B cell (primary cell): ENCODE results near the gene HPN. TPM values are rescaled to one million over a fixed set of nuclear protein-coding genes. Genes with fewer than 3 reads are reported as not detected.
A peak's percentile ranks its signal among the peaks of the same experiment; 100 is the strongest.

ENCODE experiments used
- ATAC-seq: fragments of 200-7000 bp; cut with Tn5 transposase; one replicate; pipeline ENCODE4 v1.10.0; 2021; ENCODE audit warnings: low read depth, mild to moderate bottlenecking, moderate number of reproducible peaks, moderate library complexity
- CTCF ChIA-PET: fragments of 350-600 bp; sonication (Branson Sonifier 250); formaldehyde crosslinking; loops from one replicate; lab custom pipeline; 2021; ENCODE audit warnings: antibody characterized with exemption, inconsistent platforms; lab: Charles Lee
- POLR2A ChIA-PET: fragments of 350-600 bp; sonication (Branson Sonifier 250); formaldehyde crosslinking; loops from one replicate; lab custom pipeline; 2021; ENCODE audit warnings: antibody characterized with exemption; lab: Charles Lee
- DNase-seq: peaks from one replicate; pipeline ENCODE4 v3.0.0; 2013
- H2AFZ ChIP-seq: 2 replicates; pipeline ENCODE4 v1.6.1; 2012; ENCODE audit warnings: mild to moderate bottlenecking, low read depth, low read length; ENCODE audit not compliant: insufficient read depth, poor library complexity, severe bottlenecking
- H3K27ac ChIP-seq, 2 donors: 1 replicate in 1 of 2; 2 replicates in 1 of 2; pipeline ENCODE4 v1.5.1; 2012 to 2013; ENCODE audit warnings: low read length in 2 of 2, mild to moderate bottlenecking in 2 of 2, moderate library complexity in 1 of 2
- H3K27me3 ChIP-seq, 4 experiments: fragments of 200-600 bp in 1 of 4; sonication (generic) in 1 of 4; replicated peaks in 1 of 4; 1 replicate in 2 of 4; 2 replicates in 2 of 4; pipeline versions ENCODE4 v1.6.1 to v1.7.0; 2013 to 2016; ENCODE audit warnings: low read length in 3 of 4, mild to moderate bottlenecking in 2 of 4, mixed read lengths in 1 of 4, moderate library complexity in 1 of 4; ENCODE audit not compliant: insufficient read depth in 4 of 4, control insufficient read depth in 3 of 4; ENCODE audit errors: control extremely low read depth in 1 of 4
- H3K36me3 ChIP-seq, 2 experiments: replicated peaks in 1 of 2; 1 replicate in 1 of 2; 2 replicates in 1 of 2; pipeline versions ENCODE4 v1.6.1 to v1.7.1; 2013; ENCODE audit warnings: low read length in 1 of 2; ENCODE audit not compliant: insufficient read depth in 2 of 2, control insufficient read depth in 1 of 2; ENCODE audit errors: control extremely low read depth in 1 of 2, extremely low read depth in 1 of 2
- H3K4me1 ChIP-seq, 2 donors: fragments of 200-600 bp in 1 of 2; sonication (generic) in 1 of 2; 1 replicate in 1 of 2; 2 replicates in 1 of 2; pipeline versions ENCODE4 v1.5.1 to v1.6.1; 2013 to 2017; ENCODE audit warnings: low read length in 2 of 2; ENCODE audit not compliant: control insufficient read depth in 2 of 2, insufficient read depth in 2 of 2
- H3K4me2 ChIP-seq: replicated peaks from 2 replicates; pipeline ENCODE3; 2012; ENCODE audit warnings: mild to moderate bottlenecking, low read depth, low read length; ENCODE audit not compliant: poor library complexity, severe bottlenecking
- H3K4me3 ChIP-seq, 5 experiments: fragments of 200-600 bp in 1 of 5; sonication (generic) in 1 of 5; 1 replicate in 3 of 5; 2 replicates in 2 of 5; pipeline versions ENCODE4 v1.5.1 to v1.7.0; 2011 to 2016; ENCODE audit warnings: low read length in 4 of 5, mild to moderate bottlenecking in 4 of 5, low read depth in 2 of 5, control low read depth in 1 of 5, moderate library complexity in 1 of 5; ENCODE audit not compliant: insufficient read depth in 1 of 5; ENCODE audit errors: control extremely low read depth in 1 of 5, extremely low read depth in 1 of 5
- H3K79me2 ChIP-seq: fragments of 200-600 bp; sonication (generic); one replicate; pipeline ENCODE4 v1.6.0; 2016; ENCODE audit warnings: low read length; ENCODE audit not compliant: control insufficient read depth, insufficient read depth
- H3K9ac ChIP-seq: fragments of 200-600 bp; sonication (generic); 2 replicates; pipeline ENCODE4 v1.6.1; 2017; ENCODE audit warnings: mild to moderate bottlenecking, low read length, moderate library complexity
- H3K9me3 ChIP-seq, 3 donors: one replicate each; pipeline versions ENCODE4 v1.6.1 to v1.7.1; 2013; ENCODE audit warnings: low read length in 2 of 3; ENCODE audit not compliant: control insufficient read depth in 2 of 3, insufficient read depth in 1 of 3; ENCODE audit errors: control extremely low read depth in 1 of 3
- H4K20me1 ChIP-seq: 2 replicates; pipeline ENCODE4 v1.6.0; 2012; ENCODE audit warnings: mild to moderate bottlenecking, low read length; ENCODE audit not compliant: insufficient read depth, control insufficient read depth, poor library complexity, severe bottlenecking
- H3K27ac Mint-ChIP-seq: one replicate; pipeline ENCODE4 v1.8.0; 2021; ENCODE audit warnings: mixed read lengths
- H3K27me3 Mint-ChIP-seq: one replicate; pipeline ENCODE4 v1.8.0; 2021; ENCODE audit warnings: mixed read lengths
- H3K4me1 Mint-ChIP-seq: one replicate; pipeline ENCODE4 v1.8.0; 2021; ENCODE audit warnings: mixed read lengths
- H3K4me3 Mint-ChIP-seq: one replicate; pipeline ENCODE4 v1.8.0; 2021; ENCODE audit warnings: mixed read lengths
- H3K9me3 Mint-ChIP-seq: one replicate; pipeline ENCODE4 v1.8.0; 2022; ENCODE audit warnings: mixed read lengths; ENCODE audit not compliant: insufficient read depth
- CTCF ChIP-seq: fragments of 200-600 bp; IDR thresholded peaks from one replicate; pipeline ENCODE4 v1.8.0; 2022; ENCODE audit warnings: antibody characterized with exemption, mild to moderate bottlenecking
- EZH2 ChIP-seq: IDR thresholded peaks from 2 replicates; pipeline ENCODE4 v1.6.1; 2012; ENCODE audit warnings: borderline replicate concordance, low read depth, mild to moderate bottlenecking, moderate library complexity, low read length; ENCODE audit not compliant: insufficient read depth, poor library complexity, severe bottlenecking
- WGBS: methylation state at CpG from one replicate; pipeline ENCODE4 v1.1.5; 2013; ENCODE audit warnings: missing lambda C conversion rate; ENCODE audit not compliant: insufficient coverage; 5-methylcytosine and 5-hydroxymethylcytosine counted together
- intact Hi-C: fragments of 100-400 bp; cut with micrococcal nuclease; formaldehyde crosslinking; loops from one replicate; pipeline ENCODE4 v1.10.0; 2022
- polyA plus RNA-seq: library from polyadenylated mRNA; depleted of rRNA; stranded (reverse); fragments of >200 nt; gene quantifications from 2 replicates; pipeline ENCODE4 v1.2.3, GENCODE V29; 2012
- total RNA-seq, 2 donors: library from RNA; stranded (reverse); fragments of 120-200 nt in 1 of 2; gene quantifications; 1 replicate in 1 of 2; 2 replicates in 1 of 2; pipeline versions ENCODE4 v1.2.3 to v1.2.4, GENCODE V29; 2013 to 2022

The HPN gene
- total and polyA plus RNA-seq, 2 donors (not counting 1 experiment from before 2014, with no cell fraction given), result 0.30 TPM; not detected in 1

- CTCF ChIA-PET, result interaction anchor here (0.6 to 6.0 kb wide), 45 partner anchors 9 to 561 kb away, joined by 3 to 192 read pairs (median 5); partner anchors contain the start of genes FXYD1, FXYD3, FXYD5 and FXYD7
- no peaks in the 10 kb centered on the region for H3K9me3 Mint-ChIP-seq
- Histone ChIP-seq H3K27me3 (no peaks in the 10 kb centered on the region), H4K20me1 (no peaks in the 10 kb centered on the region), H3K9me3 (peaks cover 0 to 18% (median 10%) of the 10 kb centered on the region in 3 donors), H3K79me2 (no peaks in the 10 kb centered on the region), H3K9ac (no peak overlapping the region), H2AFZ (peak overlapping the region; percentile 25), H3K36me3 (no peaks in the 10 kb centered on the region), H3K27ac (no peak overlapping the region), H3K4me3 (no peak overlapping the region), H3K4me1 (peaks cover 13 to 29% of the 10 kb centered on the region in 2 donors), H3K4me2 (peak overlapping the region; percentile 50)
- ATAC-seq (peak; percentile 87), DNase-seq (peak; percentile 92)
- 11% methylated on average over 10 of the region's 14 CpGs for WGBS
- peak overlapping the region; percentile 39 for H3K4me3 Mint-ChIP-seq
- POLR2A ChIA-PET, result interaction anchor here (0.6 to 1.9 kb wide), 6 partner anchors 19 to 274 kb away, joined by 3 to 7 read pairs (median 4); no protein-coding TSS in a partner anchor
- TF ChIP-seq EZH2 (no peak), CTCF (peak; percentile 92)
- H3K27ac Mint-ChIP-seq, result peak overlapping the region; percentile 65
- peaks cover 29% of the 10 kb centered on the region for H3K4me1 Mint-ChIP-seq
- no peaks in the 10 kb centered on the region for H3K27me3 Mint-ChIP-seq
- intact Hi-C loops, result loop anchor here (1.0 to 5.0 kb wide), 8 partner anchors 19 to 401 kb away; partner anchors contain the start of genes LGI4 and USF2
These were observed 25.4 kb downstream of the HPN start for GRCh38 chr19:35066691-35067563.
